Activated CD8-positive, alpha-beta memory T cell treated with anti-CD3 and anti-CD28 coated beads for 4 hours (primary cell): ENCODE results near the gene SRGAP3.

Source experiments
- DNase-seq, 2 donors: peaks; one replicate each; pipeline ENCODE4 v3.0.0-alpha.2; 2020; ENCODE audit warnings: low read depth in 2 of 2

SRGAP3 gene

GRCh38 chr3:9201955-9202354 lies 47.5 kb downstream of the SRGAP3 start:
- DNase-seq: no peak

GRCh38 chr3:9201266-9201665 lies 48.2 kb downstream of the SRGAP3 start:
- DNase-seq: no peak

GRCh38 chr3:9199775-9200174 lies 49.7 kb downstream of the SRGAP3 start:
- DNase-seq: no peak

GRCh38 chr3:9198899-9199335 lies 50.5 kb downstream of the SRGAP3 start:
- DNase-seq: no peak

GRCh38 chr3:9198261-9198660 lies 51.2 kb downstream of the SRGAP3 start:
- DNase-seq: no peak

GRCh38 chr3:9196020-9196419 lies 53.4 kb downstream of the SRGAP3 start:
- no peak for DNase-seq

GRCh38 chr3:9195390-9195789 lies 54.1 kb downstream of the SRGAP3 start:
- DNase-seq: no peak

GRCh38 chr3:9194509-9195184 lies 54.8 kb downstream of the SRGAP3 start:
- DNase-seq: no peak

GRCh38 chr3:9193633-9194195 lies 55.7 kb downstream of the SRGAP3 start:
- DNase-seq: no peak

GRCh38 chr3:9193211-9193610 lies 56.2 kb downstream of the SRGAP3 start:
- DNase-seq: no peak

GRCh38 chr3:9192248-9193025 lies 57.0 kb downstream of the SRGAP3 start:
- no peak for DNase-seq

- DNase-seq: no peak
Measured at GRCh38 chr3:9190276-9190675, 59.2 kb downstream of the SRGAP3 start.

- DNase-seq: no peak
Measured at GRCh38 chr3:9188583-9188982, 60.9 kb downstream of the SRGAP3 start.

- no peak for DNase-seq
Measured at GRCh38 chr3:9185701-9186100, 63.7 kb downstream of the SRGAP3 start.

GRCh38 chr3:9185046-9185445 lies 64.4 kb downstream of the SRGAP3 start:
- no peak for DNase-seq

GRCh38 chr3:9184461-9184835 lies 65.0 kb downstream of the SRGAP3 start:
- DNase-seq: no peak

GRCh38 chr3:9183811-9184460 lies 65.5 kb downstream of the SRGAP3 start:
- DNase-seq: no peak

- DNase-seq: no peak
Measured at GRCh38 chr3:9183011-9183410, 66.4 kb downstream of the SRGAP3 start.

- no peak for DNase-seq
Measured at GRCh38 chr3:9180764-9181117, 68.7 kb downstream of the SRGAP3 start.

- no peak for DNase-seq
Measured at GRCh38 chr3:9179826-9180763, 69.4 kb downstream of the SRGAP3 start.

GRCh38 chr3:9178697-9179096 lies 70.7 kb downstream of the SRGAP3 start:
- no peak for DNase-seq

GRCh38 chr3:9175421-9175820 lies 74.0 kb downstream of the SRGAP3 start:
- no peak for DNase-seq
